Endothelial cell (in vitro differentiated cells): ENCODE results near the gene BCKDK. TPM values are rescaled to one million over a fixed set of nuclear protein-coding genes. Genes with fewer than 3 reads are reported as not detected.

Experiments
- DNase-seq: peaks from one replicate; pipeline ENCODE4 v3.0.0; 2021; ENCODE audit warnings: low spot score
- H3K27ac Mint-ChIP-seq: one replicate; pipeline ENCODE4 v1.8.0; 2021; ENCODE audit warnings: mixed read lengths, inconsistent platforms; ENCODE audit not compliant: unreplicated experiment
- H3K27me3 Mint-ChIP-seq: one replicate; pipeline ENCODE4 v1.8.0; 2021; ENCODE audit warnings: mild to moderate bottlenecking, moderate library complexity, mixed read lengths, inconsistent platforms; ENCODE audit not compliant: unreplicated experiment
- H3K36me3 Mint-ChIP-seq: one replicate; pipeline ENCODE4 v1.8.0; 2021; ENCODE audit warnings: mild to moderate bottlenecking, low read depth, mixed read lengths, inconsistent platforms; ENCODE audit not compliant: unreplicated experiment
- H3K4me1 Mint-ChIP-seq: one replicate; pipeline ENCODE4 v1.8.0; 2021; ENCODE audit warnings: mild to moderate bottlenecking, mixed read lengths, inconsistent platforms; ENCODE audit not compliant: unreplicated experiment
- H3K4me3 Mint-ChIP-seq: one replicate; pipeline ENCODE4 v1.8.0; 2021; ENCODE audit warnings: mild to moderate bottlenecking, mixed read lengths, inconsistent platforms; ENCODE audit not compliant: unreplicated experiment
- H3K9me3 Mint-ChIP-seq: one replicate; pipeline ENCODE4 v1.8.0; 2021; ENCODE audit warnings: mixed read lengths, inconsistent platforms; ENCODE audit not compliant: unreplicated experiment
- CTCF ChIP-seq: fragments of 200-600 bp; sonication (generic); IDR thresholded peaks from one replicate; pipeline ENCODE4 v1.5.0; 2021; ENCODE audit warnings: antibody characterized with exemption; ENCODE audit not compliant: unreplicated experiment
- total RNA-seq: library from RNA; stranded (reverse); fragmentation: NEBNext Ultra II Directional; extraction: Animal tissue kit (Norgen Biotek cat#: 25700); gene quantifications from one replicate; pipeline ENCODE4 v1.2.1, GENCODE V29; 2021; ENCODE audit not compliant: unreplicated experiment

Gene BCKDK
- total RNA-seq, 1 donor from 2014 or later: 56.8 TPM

DNA sequence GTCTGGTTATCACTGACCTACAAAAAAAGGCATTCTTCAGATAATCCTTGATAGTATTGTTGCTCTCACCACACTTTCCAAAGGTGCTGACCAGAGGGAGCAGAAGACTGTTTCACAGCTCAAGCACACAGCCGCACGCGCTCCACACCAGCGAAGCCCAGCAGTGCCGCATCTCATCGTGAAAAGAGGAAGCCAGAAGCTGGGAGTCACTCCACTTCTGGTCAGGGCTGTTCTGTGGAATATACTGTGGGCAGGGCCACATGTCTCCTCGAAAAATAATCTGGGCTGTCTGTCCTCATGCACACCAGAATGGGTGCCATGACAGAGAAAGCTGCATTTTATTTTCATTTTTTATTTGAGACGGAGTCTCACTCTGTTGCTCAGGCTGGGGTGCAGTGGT is 49.0 kb downstream of the BCKDK start:
- no peaks in the 10 kb centered on the region for H3K4me1 Mint-ChIP-seq
- no peak for DNase-seq
- H3K27me3 Mint-ChIP-seq: no peaks in the 10 kb centered on the region
- H3K36me3 Mint-ChIP-seq: no peaks in the 10 kb centered on the region
- no peak overlapping the region for H3K27ac Mint-ChIP-seq
- no peak overlapping the region for H3K4me3 Mint-ChIP-seq
- no peak for TF ChIP-seq CTCF
- no peaks in the 10 kb centered on the region for H3K9me3 Mint-ChIP-seq

Other genes starting within 250 kb of the BCKDK start
- gene BCL7C, start 214.3 kb upstream of the BCKDK start, total RNA-seq: 53.9 TPM
- 3.4 TPM for gene CTF1, start 211.8 kb upstream of the BCKDK start, total RNA-seq
- gene FBXL19, start 184.8 kb upstream of the BCKDK start, total RNA-seq: 117 TPM
- gene ORAI3, start 159.3 kb upstream of the BCKDK start, total RNA-seq: 42.9 TPM
- 23.4 TPM for gene SETD1A, start 150.6 kb upstream of the BCKDK start, total RNA-seq
- 5.3 TPM for gene HSD3B7, start 123.2 kb upstream of the BCKDK start, total RNA-seq
- 5.5 TPM for gene STX1B, start 97.7 kb upstream of the BCKDK start, total RNA-seq
- gene STX4, start 74.8 kb upstream of the BCKDK start, total RNA-seq: 74.2 TPM
- gene ZNF668, start 34.1 kb upstream of the BCKDK start, total RNA-seq: 13.6 TPM
- 25.5 TPM for gene ZNF646, start 34.0 kb upstream of the BCKDK start, total RNA-seq
- 1.8 TPM for gene PRSS53, start 19.4 kb upstream of the BCKDK start, total RNA-seq
- gene VKORC1, start 13.6 kb upstream of the BCKDK start, total RNA-seq: 59.6 TPM
- 49.7 TPM for gene KAT8, start 9.3 kb downstream of the BCKDK start, total RNA-seq
- 3.8 TPM for gene PRSS8, start 27.3 kb downstream of the BCKDK start, total RNA-seq
- 0.74 TPM for gene PRSS36, start 41.7 kb downstream of the BCKDK start, total RNA-seq
- 590 TPM for gene FUS, start 71.8 kb downstream of the BCKDK start, total RNA-seq
- 35.6 TPM for gene PYCARD, start 94.4 kb downstream of the BCKDK start, total RNA-seq
- gene TRIM72, start 105.7 kb downstream of the BCKDK start, total RNA-seq: 0.18 TPM
- gene PYDC1, start 108.7 kb downstream of the BCKDK start, total RNA-seq: not detected
- gene ITGAM, start 151.6 kb downstream of the BCKDK start, total RNA-seq: 0.74 TPM
- not detected for gene ITGAX, start 246.8 kb downstream of the BCKDK start, total RNA-seq